22Rv1 (cell line): ENCODE measurements around the gene PDE10A.

Experiments used
- CTCF ChIP-seq: fragments of 450-650 bp; IDR thresholded peaks from 2 replicates; pipeline ENCODE4 v1.5.1; 2017; ENCODE audit warnings: mild to moderate bottlenecking
- ZFX ChIP-seq: fragments of 450-650 bp; IDR thresholded peaks from 2 replicates; pipeline ENCODE4 v1.6.1; 2017; ENCODE audit warnings: antibody characterized with exemption, borderline replicate concordance

- TF ChIP-seq CTCF = no peak
- no peak for TF ChIP-seq ZFX
Measured at GRCh38 chr6:165545806-165546205, 117.2 kb downstream of the PDE10A start.
